SH-SY5Y (cell line): ENCODE data around the gene SERINC3.

ENCODE experiments used
- GATA2 ChIP-seq: IDR thresholded peaks from 2 replicates; pipeline ENCODE4 v1.6.1; 2011; ENCODE audit warnings: mild to moderate bottlenecking, low read depth, low read length
- GATA3 ChIP-seq: IDR thresholded peaks from 2 replicates; pipeline ENCODE4 v1.6.1; 2011; ENCODE audit warnings: low read depth, mild to moderate bottlenecking, low read length, moderate library complexity

GRCh38 chr20:44541992-44542391 lies 20.1 kb upstream of the SERINC3 start:
- TF ChIP-seq GATA3 (no peak), GATA2 (no peak)
